IMR-90 (cell line): ENCODE results near the gene COG8.

ENCODE experiments used
- CTCF ChIP-seq: conservative IDR thresholded peaks from 2 replicates; pipeline ENCODE4 v1.5.1; 2012; ENCODE audit warnings: mild to moderate bottlenecking, low read depth, low read length, improper control_type of control experiment
- MAFK ChIP-seq: IDR thresholded peaks from 2 replicates; pipeline ENCODE4 v1.6.1; 2012; ENCODE audit warnings: low read depth, low read length, improper control_type of control experiment
- POLR2A ChIP-seq: IDR thresholded peaks from 2 replicates; pipeline ENCODE4 v1.6.1; 2012; ENCODE audit warnings: mild to moderate bottlenecking, low read depth, low read length
- RCOR1 ChIP-seq: IDR thresholded peaks from 2 replicates; pipeline ENCODE4 v1.6.1; 2012; ENCODE audit warnings: mild to moderate bottlenecking, low read length, improper control_type of control experiment; ENCODE audit not compliant: insufficient replicate concordance

- TF ChIP-seq POLR2A (no peak), RCOR1 (no peak), MAFK (no peak), CTCF (no peak)
Observed at GRCh38 chr16:69298261-69298660, 41.1 kb downstream of the COG8 start.
